ENCODE results near the gene MARCHF4.

The MARCHF4 gene, protein sequence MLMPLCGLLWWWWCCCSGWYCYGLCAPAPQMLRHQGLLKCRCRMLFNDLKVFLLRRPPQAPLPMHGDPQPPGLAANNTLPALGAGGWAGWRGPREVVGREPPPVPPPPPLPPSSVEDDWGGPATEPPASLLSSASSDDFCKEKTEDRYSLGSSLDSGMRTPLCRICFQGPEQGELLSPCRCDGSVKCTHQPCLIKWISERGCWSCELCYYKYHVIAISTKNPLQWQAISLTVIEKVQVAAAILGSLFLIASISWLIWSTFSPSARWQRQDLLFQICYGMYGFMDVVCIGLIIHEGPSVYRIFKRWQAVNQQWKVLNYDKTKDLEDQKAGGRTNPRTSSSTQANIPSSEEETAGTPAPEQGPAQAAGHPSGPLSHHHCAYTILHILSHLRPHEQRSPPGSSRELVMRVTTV

DNA sequence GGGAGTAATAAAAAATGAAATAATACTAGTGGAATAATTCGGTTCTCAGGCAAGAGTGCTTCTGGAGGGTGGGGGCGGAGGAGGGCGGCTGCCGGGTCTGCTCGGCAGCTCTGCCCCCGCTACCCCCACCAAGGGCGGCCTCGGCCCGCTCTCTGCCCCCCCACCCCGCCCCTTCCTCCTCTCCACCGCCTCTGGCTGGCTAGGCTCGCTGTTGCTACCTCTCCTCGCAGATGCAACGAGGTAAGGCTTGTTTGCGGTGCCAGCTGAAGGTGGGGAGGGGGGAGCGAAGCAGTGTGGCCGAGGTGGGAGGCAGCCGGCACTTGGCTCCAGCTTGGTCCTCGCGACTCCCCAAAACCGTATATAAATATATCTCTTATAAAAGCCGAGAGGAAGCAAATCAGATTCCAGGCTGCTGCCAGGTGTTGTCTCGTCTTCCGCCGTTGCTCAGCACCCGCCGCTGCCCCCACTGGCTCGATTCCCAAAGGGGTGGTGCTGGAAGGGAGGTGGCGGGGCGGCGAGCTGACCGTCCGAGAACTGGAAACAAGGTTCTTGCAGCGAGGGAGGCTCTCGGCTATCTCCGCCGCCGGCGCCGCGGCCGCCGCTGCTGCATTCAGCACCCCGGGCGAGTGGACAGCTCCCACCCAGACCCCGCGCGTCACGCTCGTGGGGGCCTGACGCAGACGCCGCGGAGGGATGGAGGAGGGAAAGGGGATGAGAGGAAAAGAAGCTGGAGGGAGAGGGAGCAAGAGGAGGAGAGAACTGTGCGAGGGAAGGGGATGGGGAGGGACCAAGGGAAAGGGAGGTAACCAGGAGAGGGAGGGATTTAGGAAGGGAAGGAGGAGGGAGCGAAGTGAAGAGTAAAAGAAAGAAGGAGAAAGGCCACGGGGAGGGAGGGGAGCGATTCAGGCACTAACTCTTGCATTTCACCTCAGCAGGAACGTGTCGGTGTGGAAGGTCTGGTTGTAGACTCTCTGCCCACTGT lies at the start of gene MARCHF4:
Gene MARCHF4, minus strand, starts transcription at position 763 of the 982 bp plus-strand sequence. CDS start 2,223 bp downstream, outside the sequence.
- DNase-seq, result peak in 54 of 56 donors; percentile 5 to 82 (median 48)

DNA sequence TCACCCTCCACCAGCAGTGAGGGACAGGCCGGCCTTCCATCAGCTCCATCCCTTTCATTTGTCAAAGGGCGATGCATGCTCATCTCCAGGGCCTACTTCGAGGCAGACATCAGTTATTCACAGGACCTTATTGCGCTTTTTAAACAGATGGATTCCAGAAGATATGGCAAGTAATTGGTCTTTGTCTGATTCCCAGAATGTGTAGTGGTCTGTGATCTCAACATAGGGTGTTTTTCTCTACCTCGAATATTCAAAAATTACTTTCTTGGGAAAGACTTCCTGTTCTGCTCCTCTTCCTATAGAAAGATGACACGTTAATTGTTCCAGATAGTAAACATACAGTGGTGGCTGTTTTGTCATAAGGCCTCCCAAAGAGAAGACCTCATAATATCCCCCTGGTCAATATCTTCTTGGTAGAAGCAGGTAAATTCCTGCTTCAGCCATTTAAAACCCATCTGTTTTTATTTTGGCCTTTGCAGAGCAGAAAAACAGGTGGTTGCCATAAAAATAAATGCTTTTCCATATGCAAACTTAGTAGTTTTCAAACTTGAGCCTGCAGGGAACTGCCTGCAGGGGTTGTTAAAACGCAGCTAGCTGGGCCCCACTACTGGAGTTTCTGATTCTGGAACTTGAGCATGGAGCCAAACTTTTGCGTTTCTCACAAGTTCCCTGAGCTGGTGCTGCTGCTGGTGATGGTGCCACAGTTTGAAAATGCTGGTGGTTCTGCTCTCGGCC lies 48.3 kb upstream of the MARCHF4 start:
- DNase-seq, result no peak

DNA sequence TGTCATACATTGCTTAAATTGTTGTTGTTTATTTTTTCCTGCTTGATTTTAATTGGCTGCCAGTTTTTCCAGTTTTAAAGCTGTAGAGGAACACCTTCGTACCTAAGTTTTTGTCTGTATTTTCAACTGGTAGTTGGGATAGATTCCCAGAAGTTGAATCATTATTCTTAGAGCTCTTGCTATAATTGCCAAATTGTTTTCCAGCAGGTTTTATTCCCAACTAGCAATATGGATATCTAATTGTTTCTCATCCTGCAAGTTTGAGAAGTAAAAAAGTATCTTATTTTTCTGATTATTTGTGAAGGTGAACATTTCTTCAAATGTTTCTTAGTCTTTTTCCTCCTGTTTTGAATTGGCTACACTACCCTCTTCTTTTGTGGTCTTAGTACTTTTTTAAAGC lies 46.7 kb upstream of the MARCHF4 start:
- DNase-seq, result no peak

DNA sequence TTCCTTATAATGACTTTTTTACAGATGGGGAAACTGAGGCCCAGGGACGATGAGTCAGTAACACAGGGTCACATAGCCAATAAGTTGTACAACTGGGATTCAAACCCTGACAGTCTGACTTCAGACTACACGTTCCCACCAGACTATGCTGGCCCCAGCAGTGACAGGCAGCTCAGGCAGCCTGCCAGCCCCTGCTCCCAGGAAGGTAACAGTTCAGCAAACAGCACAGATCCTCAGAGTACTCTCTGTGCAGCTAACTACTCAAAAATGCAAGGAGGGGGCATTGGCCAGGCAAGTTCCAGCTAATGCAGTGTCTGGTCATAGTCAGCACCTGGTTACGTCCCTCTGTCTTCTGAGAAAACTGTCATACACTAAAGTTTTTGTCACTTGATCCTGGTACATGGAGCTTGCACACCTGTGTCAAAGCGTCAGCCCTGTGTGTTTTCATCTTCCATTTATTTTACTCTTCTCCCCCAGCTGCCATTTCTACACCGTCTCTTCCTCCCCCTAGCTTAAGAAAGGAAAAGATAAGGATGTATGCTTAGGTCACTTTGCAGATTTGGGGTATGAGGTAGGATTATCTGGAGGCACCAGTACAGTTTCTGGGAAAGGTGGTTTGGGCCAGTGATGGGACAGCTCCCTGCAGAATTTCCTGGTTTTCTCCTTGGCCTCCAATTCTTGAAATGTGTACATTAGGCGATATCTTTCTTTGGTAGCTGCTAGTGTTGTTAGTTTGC lies 44.5 kb upstream of the MARCHF4 start:
- no peak for DNase-seq

DNA sequence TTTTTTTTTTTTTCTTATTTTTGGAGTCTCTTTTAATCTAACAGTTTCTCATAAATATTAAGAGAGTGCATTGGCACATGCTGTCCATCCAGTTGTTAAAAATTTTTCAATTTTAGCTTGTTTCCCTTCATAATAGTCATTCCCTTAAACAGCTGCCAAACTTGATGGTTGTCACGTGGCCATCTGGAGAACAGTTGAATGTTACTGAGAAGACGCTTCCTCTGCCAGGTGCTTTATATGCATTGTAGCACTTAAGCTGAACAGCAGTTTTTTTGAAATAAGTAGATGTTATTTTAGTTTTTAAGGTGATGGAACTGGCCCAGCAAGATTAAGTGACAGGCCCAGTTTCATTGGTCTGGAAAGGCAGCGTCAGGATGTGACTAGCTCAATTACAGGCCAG lies 43.3 kb upstream of the MARCHF4 start:
- DNase-seq, result no peak

DNA sequence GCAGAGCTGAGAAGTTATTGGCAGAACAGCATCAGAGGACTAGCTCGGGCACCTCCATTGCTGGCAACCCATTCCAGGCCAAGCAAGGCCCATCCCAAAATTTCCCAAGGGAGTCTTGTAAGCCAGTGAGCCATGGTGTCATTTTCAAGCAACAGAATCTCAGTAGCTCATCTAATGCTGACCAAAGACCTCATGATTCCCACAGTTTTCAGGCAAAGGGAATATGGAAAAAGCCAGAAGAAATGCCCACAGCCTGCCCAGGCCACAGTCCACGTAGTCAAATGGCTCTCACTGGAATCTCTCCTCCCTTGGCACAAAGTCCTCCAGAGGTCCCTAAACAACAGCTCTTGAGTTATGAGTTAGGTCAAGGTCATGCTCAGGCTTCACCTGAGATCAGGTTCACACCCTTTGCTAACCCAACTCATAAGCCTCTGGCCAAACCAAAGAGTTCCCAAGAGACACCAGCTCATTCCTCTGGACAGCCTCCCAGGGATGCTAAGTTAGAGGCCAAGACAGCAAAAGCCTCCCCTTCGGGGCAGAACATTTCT lies 42.6 kb upstream of the MARCHF4 start:
- no peak for DNase-seq

DNA sequence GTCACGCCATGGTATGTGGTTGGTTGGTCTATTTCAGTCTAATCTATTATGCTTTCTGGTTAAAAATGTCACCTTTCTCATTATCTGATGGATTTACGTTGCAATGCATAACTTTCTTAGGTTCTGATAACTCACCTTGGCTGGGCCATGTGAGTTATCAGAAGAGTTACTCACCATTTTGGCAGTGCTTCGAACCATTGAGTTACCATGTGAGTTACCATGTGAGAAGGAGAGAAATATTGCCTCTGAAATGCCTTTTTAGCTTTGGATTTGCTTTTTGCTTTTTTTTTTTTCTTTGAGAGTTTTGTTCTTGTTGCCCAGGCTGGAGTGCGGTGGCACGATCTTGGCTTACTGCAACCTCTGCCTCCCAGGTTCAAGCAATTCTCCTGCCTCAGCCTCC lies 41.6 kb upstream of the MARCHF4 start:
- no peak for DNase-seq

DNA sequence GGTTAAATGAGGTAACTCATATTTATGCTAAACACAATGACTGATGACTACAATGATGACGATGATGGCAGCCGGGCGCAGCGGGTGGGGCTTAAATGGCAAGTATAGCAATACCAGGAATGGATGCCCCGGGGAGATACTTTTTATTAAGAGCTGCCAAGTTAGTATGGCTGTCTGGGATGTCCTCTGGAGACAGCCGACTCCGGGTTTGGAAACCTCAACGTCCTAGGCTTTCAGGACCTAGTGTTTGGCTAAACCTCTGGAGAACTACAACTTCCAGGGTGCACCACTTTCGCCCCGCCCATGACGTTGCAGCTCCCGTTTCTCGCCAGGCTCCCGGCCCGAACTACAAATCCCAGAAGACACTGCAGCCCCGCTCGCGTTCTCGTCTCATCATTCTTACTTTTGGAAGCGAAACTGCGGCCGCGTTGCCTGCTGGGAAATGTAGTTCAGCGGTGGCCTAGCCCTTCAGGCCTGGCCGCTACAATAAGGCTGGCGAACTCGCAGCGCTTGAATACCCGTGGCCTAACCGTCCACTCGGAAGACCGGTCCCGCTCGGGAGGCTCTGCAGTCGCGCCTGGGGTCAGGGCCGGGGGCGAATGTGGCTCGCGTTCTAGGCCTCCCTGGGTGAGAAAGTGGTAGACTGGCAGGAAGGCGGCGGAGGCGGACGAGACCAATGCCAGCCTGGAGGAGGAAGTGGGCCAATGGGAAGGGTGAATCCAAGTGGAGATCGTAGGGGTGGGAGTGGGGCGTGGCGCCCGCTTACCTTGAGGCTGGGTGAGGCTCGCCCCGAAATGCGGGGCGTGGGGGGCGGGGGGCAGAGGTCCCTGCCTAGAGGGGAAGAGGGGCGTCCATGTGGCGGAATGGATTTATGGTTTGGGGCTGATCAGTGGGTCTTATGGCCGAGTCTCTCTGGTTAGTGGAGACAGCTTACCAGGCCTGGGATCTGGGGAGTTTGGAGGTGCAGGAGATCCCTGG lies 40.0 kb upstream of the MARCHF4 start, which contains the start of gene SMARCAL1:
Gene SMARCAL1, plus strand, starts transcription at position 463 of the 978 bp plus-strand sequence. CDS start 2,221 bp downstream, outside the sequence.
- peak; percentile 91 to 100 (median 98) for DNase-seq

DNA sequence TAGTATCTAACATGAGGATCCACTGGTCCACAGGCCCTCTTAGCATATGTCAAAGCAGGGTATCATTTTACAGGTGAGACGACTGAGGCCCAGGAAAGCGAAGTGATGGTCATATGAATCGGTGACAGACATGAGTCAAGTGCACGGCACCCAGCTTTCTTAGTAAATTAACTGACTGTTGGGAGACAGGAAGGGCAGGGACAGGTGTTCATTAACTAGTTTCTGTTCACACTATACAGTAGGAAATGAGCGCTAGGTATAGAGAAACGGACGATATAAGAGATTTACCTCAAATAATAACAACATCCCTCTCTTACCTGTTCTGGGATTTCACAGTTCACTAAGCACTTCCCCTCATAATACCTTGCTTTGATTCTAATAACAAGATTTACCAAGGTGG lies 38.3 kb upstream of the MARCHF4 start:
- DNase-seq, result no peak

DNA sequence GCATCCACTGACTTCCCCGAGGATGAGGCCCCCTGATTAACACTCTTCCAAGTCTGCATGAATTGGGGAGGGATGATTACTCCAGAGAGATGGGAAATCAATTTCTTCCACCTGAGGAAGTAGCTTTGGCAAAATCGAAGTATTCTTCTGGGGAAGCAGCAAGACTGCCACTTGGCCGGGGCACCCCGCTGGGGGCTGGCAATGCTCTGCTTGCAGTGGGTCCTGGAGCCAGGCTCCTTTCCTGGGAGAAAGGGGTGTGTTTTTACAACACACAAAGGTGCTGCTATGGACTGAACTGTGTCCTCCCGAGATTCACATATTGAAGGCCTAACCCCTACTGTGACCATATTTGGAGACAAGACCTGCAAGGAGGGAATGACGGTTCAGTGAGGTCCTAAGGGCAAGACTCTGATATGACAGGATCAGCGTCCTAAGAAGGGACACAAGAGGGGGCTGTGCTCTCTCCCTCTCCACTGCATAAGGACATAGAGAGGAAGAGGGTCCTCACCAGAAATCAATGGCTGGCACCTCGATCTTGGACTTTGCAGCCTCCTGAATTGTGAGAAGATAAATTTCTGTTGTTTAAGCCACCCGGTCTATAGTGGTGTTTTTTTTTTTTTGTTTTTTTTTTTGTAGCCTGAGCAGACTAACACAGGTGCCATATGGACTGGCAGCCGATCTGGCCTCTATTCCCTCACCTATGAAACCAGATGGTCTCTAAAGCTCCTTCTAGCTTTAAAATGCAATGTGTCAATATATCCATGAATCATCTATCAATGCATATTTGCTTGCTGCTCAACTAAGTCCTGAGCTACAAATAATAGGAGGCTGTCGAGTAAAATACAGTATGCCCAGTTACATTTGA lies 36.4 kb upstream of the MARCHF4 start:
- no peak for DNase-seq

DNA sequence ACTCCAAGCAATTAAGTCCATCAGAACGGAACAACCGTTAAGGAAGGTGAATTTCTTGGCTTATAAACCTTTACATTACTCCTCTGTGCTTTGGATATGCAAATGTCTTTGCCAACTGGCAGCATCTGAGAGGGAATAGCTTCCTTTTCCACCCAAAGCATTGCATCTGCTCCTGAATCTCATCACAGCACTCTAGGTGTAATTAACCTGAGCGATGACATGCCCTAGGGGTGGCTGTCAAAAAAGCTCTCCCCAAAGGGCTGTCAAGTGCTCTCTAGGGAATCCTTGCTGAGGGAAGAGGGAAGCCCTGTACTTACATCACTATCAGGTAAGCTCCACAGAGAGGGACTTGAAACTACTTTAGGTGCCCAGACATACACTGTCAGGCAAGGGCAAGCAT lies 34.5 kb upstream of the MARCHF4 start:
- DNase-seq, result peak in 2 of 56 donors; percentile 2 to 4

DNA sequence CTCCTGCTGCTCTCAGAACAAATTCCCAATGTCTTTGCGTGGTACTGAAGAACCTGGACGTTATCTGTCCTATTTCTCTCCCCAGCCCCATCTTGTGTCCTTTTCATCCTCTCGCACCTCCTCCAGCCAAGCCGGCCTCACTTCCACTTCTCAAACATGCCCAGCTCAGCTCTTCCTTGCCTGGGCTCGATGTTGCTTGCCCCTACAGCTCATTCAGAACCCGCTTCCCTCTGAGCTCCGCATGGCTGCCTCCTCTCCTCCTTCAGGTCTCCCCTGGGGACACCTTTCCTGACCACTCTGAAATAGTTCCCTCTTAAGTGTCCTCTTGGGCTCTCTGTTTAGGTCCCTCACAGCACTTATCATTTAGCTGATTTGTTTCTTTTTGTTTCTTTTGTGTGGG lies 33.3 kb upstream of the MARCHF4 start:
- no peak for DNase-seq

DNA sequence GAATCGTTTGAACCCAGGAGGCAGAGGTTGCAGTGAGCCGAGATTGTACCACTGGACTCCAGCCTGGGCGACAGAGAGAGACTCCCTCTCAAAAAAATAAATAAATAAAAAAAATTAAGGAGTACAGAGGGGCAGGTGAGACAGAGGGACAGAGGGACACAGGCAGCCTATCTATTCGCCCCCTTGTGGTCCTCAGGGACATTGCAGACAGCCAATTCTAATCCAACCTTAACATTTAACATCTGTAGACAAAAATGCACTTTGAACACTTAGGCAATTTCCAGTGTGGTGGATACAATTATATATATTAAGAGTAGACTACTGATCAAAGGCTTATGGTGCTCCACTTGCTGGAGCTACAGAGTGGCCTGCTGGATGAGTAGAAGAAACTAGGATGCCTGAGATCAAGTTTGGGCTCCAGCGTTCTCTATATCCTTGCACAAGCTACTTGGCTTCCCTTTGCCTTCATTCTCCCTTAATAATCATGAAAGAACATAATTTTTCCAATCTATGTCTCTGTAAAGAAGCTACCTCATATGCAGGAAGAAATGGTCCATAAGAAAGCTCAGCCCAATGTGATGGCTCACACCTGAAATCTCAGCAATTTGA lies 31.8 kb upstream of the MARCHF4 start:
- DNase-seq, result peak in 16 of 56 donors; percentile 1 to 61 (median 6)

DNA sequence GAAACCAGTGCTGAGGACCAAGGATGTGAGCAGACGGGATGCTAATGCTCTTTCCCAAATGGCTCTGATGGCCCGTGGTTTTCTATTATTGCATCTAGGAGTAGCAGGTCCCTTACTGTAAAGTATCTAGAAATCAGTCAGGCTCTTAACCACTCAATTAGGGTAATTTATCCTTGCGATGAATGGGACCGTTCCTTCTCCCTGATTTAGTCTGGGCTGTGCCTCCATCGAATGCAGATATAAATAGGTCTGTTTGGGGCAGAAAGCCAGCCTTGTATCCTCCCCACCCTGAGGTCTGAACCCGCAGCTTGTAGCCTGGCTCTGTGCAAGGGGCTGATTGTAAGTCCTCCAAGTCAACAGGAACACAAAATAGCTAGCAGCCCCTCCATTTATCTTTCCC lies 30.5 kb upstream of the MARCHF4 start:
- DNase-seq, result no peak

DNA sequence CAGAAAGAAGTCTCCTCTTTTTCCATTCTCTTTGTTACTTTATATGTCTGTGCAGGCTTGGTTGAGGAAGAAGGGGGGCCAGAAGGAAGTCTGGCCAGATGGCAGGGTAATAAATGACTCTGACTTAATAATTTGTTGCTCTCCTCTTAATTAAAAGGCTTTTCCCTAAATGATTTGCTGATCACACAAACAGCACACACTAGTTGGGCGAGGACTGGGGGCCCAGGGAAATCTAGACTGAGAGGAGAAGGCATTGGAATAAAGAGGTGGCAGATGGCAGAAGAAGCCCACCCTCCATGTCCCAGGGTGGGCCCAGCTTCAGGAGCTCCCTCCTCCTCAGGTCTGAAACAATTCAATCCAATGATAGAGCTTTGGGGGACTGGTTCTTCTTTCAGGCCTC lies 27.3 kb upstream of the MARCHF4 start:
- DNase-seq, result no peak

DNA sequence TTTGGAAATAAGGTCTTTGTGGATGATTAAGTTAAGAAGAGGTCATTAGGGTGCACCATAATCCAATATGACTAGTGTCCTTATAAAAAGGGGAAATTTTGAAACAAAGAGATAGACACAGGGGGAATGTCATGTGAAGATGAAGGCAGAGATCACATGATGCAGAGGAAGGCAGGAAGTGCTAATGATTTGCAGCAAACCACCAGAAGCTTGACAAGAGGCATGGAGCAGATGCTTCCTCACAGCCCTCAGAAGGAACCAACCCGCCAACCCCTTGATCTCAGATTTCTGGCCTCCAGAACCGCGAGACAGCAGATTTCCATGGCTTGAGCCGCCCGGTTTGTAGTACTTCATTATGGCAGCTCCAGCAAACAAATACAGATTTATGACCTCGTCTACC lies 22.6 kb upstream of the MARCHF4 start:
- DNase-seq, result no peak

All from nucleus accumbens (tissue), 56 donors.